Ramos (cell line): Measurements from ENCODE around the gene MYNN.

Source experiments
- in situ Hi-C: fragments of 300-500 bp; cut with MboI; formaldehyde crosslinking; loops from one replicate; pipeline ENCODE4 v1.14.3; 2022; ENCODE audit warnings: low sequenced_read_pairs; ENCODE audit not compliant: unreplicated experiment

Gene MYNN

GRCh38 chr3:169822091-169822490 is 48.9 kb downstream of the MYNN start:
- in situ Hi-C loops: no loop called here

GRCh38 chr3:169822540-169822939 is 49.3 kb downstream of the MYNN start:
- in situ Hi-C loops: no loop called here

GRCh38 chr3:169822983-169823382 is 49.8 kb downstream of the MYNN start:
- in situ Hi-C loops: no loop called here

GRCh38 chr3:169825316-169825715 is 52.1 kb downstream of the MYNN start:
- in situ Hi-C loops: no loop called here

GRCh38 chr3:169827712-169828111 is 54.5 kb downstream of the MYNN start:
- in situ Hi-C loops: no loop called here

- in situ Hi-C loops: no loop called here
Observed at GRCh38 chr3:169835533-169835932, 62.3 kb downstream of the MYNN start.

GRCh38 chr3:169836078-169836941 is 63.1 kb downstream of the MYNN start:
- in situ Hi-C loops: no loop called here

GRCh38 chr3:169836942-169837275 is 63.7 kb downstream of the MYNN start:
- in situ Hi-C loops: no loop called here

GRCh38 chr3:169838511-169839030 is 65.4 kb downstream of the MYNN start:
- in situ Hi-C loops: no loop called here
